Endometrial microvascular endothelial cells (primary cell): ENCODE data around the gene GAA. TPM values are rescaled to one million over a fixed set of nuclear protein-coding genes. Genes with fewer than 3 reads are reported as not detected.

Source experiments
- in situ Hi-C: cut with HindIII; loops from 2 replicates; pipeline ENCODE4 v1.10.0; 2017; ENCODE audit warnings: low sequenced_read_pairs, low pct_unique_long_range_greater_than_20kb; ENCODE audit errors: inconsistent ontology term
- total RNA-seq: library from RNA; depleted of rRNA; stranded (reverse); fragments of >200 nt; gene quantifications from one replicate; pipeline ENCODE4 v1.2.3, GENCODE V29; 2015; ENCODE audit errors: inconsistent ontology term

GAA gene
- total RNA-seq, 1 donor from 2014 or later, result 37.1 TPM

DNA sequence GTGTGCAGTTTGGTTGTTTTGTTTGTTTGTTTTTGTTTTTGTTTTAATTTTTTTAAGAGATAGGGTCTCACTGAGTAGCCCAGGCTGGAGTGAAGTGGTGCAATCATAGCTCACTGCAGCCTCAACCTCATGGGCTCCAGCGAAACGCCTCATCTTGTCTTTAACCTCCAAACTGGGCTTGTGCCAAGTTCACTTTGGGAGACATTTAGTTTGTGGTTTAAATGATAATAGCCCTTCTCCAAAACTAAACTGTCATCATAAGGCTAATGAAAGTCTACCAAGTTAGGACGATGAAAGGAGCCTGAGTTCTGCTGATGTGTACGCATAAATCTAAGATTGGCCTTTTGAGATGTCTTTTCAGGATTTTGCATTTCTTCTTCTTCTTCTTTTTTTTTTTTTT, 62.0 kb downstream of the GAA start:
- in situ Hi-C loops, result no loop called here

DNA sequence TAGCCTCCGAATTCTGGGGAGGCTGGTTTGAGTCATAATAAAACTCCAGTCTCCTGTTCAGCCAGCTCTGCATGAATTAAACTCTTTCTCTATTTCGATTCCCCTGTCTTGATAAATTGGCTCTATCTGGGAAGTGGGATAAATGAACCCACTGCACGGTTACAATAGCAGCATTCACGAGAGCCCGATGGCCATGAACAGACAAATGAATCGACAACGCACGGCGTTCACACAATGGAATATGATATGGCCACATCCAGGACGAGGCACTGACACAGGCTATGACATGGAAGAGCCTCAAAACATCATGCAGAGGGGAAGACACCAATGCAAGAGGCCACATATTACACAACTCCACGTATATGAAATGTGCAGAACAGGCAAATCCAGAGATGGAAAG, 62.8 kb downstream of the GAA start:
- in situ Hi-C loops, result no loop called here

DNA sequence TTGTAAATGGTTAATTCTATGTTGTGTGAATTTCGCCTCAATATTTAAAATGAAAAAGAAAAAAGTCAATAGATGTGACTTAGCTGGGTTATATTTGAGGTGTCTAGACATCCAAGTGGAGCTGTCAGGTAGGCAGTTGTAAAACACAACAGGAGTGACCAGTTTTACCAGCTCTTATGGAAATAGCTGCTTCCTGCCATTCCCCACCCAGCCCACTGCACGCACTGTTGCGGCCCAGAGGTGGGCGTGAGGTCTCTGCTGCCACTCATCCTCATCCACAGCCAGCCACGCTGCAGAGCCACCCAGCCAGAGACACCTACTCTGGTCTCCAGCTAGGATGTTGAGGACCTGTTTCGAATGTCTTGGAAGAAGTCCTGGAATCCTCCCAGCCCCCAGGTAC, 65.1 kb downstream of the GAA start:
- in situ Hi-C loops, result no loop called here

DNA sequence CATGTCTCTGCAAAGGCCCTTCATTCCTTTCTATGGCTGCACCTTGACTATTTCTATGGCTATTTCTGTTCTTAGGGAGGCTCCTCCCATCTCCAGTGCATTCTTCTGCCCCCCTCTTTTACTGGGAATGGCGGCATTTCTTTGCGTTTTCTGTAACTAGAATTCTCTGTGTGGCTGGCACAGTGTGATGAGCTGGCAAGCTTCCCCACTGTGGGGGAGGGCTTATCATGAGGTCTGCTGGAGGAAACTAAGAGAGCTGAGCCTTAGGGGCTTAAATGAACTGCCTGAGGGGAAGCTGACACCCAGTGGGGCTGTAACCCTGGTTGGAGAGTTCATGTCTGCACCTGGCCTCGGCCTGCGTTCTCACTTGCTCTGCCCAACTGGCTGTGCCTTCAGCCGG, 67.0 kb downstream of the GAA start:
- in situ Hi-C loops, result no loop called here

DNA sequence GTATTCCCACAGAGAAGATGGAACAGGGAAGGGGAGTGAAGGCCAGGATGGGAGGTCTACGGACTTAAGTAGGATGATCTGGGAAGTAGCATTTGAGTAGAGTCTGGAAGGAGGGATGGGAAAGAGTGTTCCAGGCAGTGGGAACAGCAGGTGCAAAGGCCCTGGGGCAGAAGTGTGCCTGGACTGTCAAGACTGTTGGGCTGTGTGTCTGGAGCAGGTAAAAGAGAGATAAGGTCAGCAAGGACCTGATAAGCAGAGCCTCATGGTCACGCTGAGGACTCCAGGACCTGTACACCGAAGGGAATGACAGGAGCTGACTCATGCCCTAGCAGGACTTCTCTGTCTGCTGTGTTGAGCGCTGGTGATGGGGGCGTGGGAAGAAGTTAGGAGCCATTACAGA, 67.7 kb downstream of the GAA start:
- in situ Hi-C loops, result no loop called here

Other genes starting within 250 kb of the GAA start
- gene TBC1D16, start 65.7 kb upstream of the GAA start, total RNA-seq, result 22.8 TPM
- gene CCDC40, start 64.9 kb upstream of the GAA start, total RNA-seq, result not detected
- 110 TPM for gene EIF4A3, start 45.5 kb downstream of the GAA start, total RNA-seq
- gene CARD14, start 68.4 kb downstream of the GAA start, total RNA-seq, result not detected
- gene SGSH, start 118.8 kb downstream of the GAA start, total RNA-seq, result 60.3 TPM
- 17.2 TPM for gene SLC26A11, start 118.8 kb downstream of the GAA start, total RNA-seq
- gene RNF213, start 159.3 kb downstream of the GAA start, total RNA-seq, result 80.8 TPM